LNCAP (cell line): ENCODE measurements around the gene CLEC10A.

Experiments
- TF ChIP-seq, protein P1 (sequence below): fragments of 450-650 bp; IDR thresholded peaks from 2 replicates; pipeline ENCODE4 v1.5.1; 2017; ENCODE audit warnings: mild to moderate bottlenecking

CLEC10A gene

DNA sequence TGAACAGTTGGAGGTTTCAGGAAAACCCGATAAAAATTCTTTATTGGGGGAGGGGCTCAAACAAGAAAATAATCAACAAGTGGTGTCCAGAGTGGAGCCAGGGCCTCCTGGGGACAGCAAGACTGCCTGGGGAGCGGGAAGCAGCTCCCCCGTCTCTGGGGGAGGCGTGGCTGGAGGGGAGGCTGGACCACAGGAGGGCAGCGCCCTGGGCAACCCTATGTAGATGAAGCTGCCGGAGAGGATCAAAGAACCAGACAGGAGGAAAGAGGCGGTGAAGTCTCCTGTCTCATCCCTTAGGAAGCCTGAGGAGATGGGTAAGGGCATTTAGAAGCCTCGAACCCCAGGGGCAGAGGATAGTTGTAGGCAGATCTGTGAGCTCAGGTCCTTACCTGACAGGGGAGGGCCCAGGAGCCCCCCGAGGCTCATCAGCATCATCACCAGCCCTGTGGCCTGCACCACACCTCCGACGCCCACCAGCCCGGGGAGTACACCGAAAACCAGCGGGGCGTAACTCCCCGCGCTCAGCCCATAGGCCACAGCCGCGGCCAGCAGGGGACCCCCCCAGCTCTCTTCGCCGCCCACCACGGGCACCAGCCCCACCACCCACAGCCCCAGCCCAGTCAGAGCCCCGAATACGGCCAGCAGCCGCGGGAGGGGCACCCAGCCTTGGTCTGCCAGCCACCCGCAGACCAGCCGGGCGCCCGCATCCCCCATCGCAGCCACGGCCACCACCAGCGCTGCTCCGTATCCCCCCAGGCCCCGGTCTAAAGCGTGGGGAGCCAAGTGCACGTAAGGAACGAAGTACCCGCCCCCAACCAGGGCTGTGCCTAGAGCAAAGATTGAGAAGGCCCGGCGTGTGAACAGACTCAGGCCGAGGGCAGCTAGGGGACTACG lies 38.2 kb downstream of the CLEC10A start:
- TF ChIP-seq, protein P1, sequence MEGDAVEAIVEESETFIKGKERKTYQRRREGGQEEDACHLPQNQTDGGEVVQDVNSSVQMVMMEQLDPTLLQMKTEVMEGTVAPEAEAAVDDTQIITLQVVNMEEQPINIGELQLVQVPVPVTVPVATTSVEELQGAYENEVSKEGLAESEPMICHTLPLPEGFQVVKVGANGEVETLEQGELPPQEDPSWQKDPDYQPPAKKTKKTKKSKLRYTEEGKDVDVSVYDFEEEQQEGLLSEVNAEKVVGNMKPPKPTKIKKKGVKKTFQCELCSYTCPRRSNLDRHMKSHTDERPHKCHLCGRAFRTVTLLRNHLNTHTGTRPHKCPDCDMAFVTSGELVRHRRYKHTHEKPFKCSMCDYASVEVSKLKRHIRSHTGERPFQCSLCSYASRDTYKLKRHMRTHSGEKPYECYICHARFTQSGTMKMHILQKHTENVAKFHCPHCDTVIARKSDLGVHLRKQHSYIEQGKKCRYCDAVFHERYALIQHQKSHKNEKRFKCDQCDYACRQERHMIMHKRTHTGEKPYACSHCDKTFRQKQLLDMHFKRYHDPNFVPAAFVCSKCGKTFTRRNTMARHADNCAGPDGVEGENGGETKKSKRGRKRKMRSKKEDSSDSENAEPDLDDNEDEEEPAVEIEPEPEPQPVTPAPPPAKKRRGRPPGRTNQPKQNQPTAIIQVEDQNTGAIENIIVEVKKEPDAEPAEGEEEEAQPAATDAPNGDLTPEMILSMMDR = no peak

DNA sequence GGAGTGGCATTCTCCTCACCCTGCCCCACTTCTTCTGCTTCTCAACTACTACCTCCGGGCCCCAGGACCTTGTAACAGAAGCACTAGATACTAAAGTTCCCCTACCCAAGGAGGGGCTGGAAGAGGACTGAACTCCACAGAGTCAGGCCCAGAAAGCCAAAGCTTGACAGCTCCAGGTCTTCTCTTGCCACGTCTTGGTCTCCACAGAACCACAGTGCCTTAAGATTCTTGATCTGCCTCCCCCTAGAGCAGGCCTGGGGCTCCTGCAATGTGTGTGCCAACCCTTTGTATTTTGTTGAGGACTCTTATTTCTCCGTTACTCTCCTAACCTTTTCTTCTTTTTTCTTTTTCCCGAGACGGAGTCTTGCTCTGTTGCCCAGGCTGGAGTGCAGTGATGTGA lies 40.2 kb downstream of the CLEC10A start:
- TF ChIP-seq, protein P1 = no peak

DNA sequence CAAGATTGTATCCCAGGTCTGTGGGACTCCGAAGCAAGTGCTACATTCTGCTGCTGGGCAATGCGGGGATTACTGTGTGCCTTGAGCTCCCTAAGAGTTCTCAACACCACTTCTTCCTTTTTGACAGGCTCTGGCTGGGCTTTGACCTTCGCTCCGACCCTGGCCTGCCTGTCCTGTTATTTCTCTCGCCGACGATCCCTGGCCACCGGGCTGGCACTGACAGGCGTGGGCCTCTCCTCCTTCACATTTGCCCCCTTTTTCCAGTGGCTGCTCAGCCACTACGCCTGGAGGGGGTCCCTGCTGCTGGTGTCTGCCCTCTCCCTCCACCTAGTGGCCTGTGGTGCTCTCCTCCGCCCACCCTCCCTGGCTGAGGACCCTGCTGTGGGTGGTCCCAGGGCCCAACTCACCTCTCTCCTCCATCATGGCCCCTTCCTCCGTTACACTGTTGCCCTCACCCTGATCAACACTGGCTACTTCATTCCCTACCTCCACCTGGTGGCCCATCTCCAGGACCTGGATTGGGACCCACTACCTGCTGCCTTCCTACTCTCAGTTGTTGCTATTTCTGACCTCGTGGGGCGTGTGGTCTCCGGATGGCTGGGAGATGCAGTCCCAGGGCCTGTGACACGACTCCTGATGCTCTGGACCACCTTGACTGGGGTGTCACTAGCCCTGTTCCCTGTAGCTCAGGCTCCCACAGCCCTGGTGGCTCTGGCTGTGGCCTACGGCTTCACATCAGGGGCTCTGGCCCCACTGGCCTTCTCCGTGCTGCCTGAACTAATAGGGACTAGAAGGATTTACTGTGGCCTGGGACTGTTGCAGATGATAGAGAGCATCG lies 41.8 kb downstream of the CLEC10A start:
- TF ChIP-seq, protein P1 = no peak

DNA sequence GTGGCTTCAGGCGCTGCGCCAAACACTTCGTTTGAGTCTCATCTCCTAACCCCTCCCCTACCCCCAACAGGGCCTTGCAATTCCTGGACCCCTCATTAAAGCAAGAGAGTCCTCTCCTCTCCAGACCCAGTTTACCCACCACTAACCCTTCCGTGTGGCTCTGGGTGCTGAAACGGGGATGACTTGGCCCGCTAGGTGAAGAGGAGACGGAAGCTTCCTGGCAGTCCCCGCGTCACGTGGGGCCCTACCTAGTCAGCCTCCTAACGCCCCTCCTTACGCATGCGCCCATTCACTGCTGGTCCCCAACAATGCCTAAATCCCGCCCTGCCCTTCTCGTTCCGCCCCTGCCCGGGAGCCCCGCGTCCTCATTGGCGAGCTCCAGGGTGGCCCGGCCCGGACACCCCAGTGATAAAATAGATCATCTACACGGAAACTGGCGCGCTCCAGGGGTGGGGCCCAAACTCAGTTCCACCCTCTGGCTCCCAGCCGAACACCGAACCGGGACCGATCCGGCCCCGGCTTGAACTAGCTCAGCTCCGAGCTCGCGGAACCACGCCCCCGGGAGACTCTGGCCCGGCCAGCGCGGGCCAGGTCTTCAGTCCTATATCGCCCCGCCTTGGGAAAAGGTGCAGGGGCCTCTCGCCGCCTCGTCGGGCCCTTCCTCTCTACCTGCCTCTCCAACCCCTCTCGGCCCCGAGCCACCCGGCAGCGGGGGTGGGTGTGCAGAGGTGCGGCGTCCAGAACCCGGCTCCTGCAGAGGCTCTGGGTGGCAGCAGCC lies 44.3 kb downstream of the CLEC10A start, which contains the start of gene SLC16A13:
Gene SLC16A13, plus strand, starts transcription at position 425 of the 778 bp plus-strand sequence. CDS start 368 bp downstream, outside the sequence.
- TF ChIP-seq, protein P1 = no peak

DNA sequence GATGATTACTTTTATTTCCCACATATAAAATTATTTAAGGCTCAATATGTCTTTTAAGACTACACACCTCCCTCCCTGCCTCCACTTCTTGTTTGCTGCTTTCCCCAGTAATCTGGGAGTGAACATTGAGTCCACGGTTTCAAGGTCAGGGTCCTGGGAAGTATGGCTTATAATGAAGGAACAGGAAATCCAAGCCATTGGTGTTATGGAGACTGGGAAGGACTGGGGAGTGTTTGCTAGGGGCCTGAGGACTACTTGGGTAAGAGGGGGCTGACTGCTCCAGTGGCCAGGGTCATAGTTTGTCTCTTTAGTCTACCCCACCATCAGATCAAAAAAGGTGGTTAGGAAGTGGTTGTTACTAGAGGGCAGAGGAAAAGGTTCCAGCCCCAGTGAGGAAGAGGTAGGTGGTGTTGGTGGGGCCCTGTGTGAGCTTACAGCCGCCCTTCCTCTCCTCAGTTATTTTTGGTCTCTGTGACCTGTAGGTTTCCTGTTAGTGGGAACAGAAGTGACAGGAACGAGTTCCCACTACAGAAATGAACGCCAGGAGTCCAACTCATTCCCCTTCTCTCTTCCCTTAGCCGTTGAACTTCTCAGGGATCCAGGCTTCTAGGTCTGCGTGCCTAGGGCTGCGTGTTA lies 45.0 kb downstream of the CLEC10A start:
- TF ChIP-seq, protein P1 = no peak

DNA sequence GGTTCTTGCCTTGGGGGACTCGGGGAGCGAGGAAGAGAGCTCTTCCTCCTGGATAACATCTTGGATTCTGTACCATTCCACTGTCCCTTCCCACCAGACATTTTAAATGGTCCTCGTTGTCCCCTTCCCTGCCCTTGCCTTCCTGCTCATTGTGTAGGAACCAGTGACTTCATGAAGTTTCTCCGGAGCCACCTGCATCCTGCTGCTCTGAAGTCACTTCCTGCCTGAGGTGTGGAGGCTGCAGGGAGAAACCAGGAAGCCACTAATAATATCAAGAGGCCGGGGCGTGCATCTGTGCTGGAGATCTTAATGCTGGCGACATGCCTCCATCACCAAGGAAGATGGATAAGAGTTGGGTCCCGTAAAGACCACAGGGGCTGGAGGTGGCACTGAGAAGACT lies 50.4 kb downstream of the CLEC10A start:
- TF ChIP-seq, protein P1 = no peak

DNA sequence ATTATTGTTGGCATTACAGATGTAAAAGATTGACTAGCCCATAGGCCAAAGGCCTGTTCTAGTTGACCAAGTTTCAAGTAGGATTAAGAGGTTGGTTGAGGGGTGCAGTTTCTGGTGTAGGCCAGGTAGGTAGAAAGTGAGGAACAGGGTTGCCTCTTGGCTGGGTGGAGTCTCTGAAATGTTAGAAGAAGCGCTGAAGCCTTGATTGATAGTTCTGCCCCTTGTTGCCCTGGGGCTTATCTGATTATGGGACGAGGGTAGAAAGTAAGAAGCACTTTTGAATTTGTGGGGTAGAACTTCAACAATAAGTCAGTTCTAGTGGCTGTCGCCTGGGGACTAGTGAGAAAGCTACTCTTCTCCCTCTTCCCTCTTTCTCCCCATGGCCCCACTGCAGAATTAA lies 51.0 kb downstream of the CLEC10A start:
- TF ChIP-seq, protein P1 = no peak
